PC-9 (cell line): Measurements from ENCODE around the gene KDM1A. TPM values are rescaled to one million over a fixed set of nuclear protein-coding genes. Genes with fewer than 3 reads are reported as not detected.
"Not testable (repeated sequence)": the region's sequence is repeated elsewhere in the genome, so short reads cannot be mapped to it uniquely, and the experiment has no call there.

Source experiments
- BruUV-seq: library from RNA; stranded (reverse); fragments of 400-500 nt; replicated peaks from 2 replicates; lab custom pipeline; 2021; lab: Mats Ljungman, UMichigan
- CTCF ChIA-PET: fragments of 300-600 bp; sonication (Branson Sonifier 250); formaldehyde crosslinking; loops from one replicate; lab custom pipeline; 2022; ENCODE audit warnings: antibody characterized with exemption; lab: Charles Lee
- POLR2A ChIA-PET: fragments of 300-600 bp; sonication (Branson Sonifier 250); formaldehyde crosslinking; loops from one replicate; lab custom pipeline; 2022; ENCODE audit warnings: antibody characterized with exemption; ENCODE audit not compliant: unreplicated experiment; lab: Charles Lee
- DNase-seq, 2 experiments: peaks; one replicate each; pipeline versions ENCODE4 v3.0.0 to v3.0.0-alpha.2; 2015 to 2022; ENCODE audit warnings: mixed read lengths in 1 of 2
- H2AFZ ChIP-seq: fragments of 200-600 bp; sonication (generic); 2 replicates; pipeline ENCODE4 v1.8.1; 2017; ENCODE audit warnings: antibody characterized with exemption
- H3F3A ChIP-seq: fragments of 200-600 bp; sonication (generic); 2 replicates; pipeline ENCODE4 v1.8.1; 2017; ENCODE audit warnings: antibody characterized with exemption, mild to moderate bottlenecking, low read depth; ENCODE audit not compliant: insufficient read depth
- H3K27ac ChIP-seq: fragments of 200-600 bp; sonication (generic); 2 replicates; pipeline ENCODE4 v1.6.1; 2016; ENCODE audit warnings: mixed run types
- H3K27me3 ChIP-seq: fragments of 200-600 bp; sonication (generic); 2 replicates; pipeline ENCODE4 v1.6.1; 2016; ENCODE audit warnings: low read depth, mixed run types; ENCODE audit not compliant: insufficient read depth
- H3K36me3 ChIP-seq: fragments of 200-600 bp; sonication (generic); 2 replicates; pipeline ENCODE4 v1.6.1; 2016; ENCODE audit warnings: low read depth, mixed run types
- H3K4me1 ChIP-seq: fragments of 200-600 bp; sonication (generic); replicated peaks from 2 replicates; pipeline ENCODE4 v1.6.1; 2016; ENCODE audit warnings: mixed run types; ENCODE audit not compliant: insufficient read depth
- H3K4me2 ChIP-seq: fragments of 200-600 bp; sonication (generic); 2 replicates; pipeline ENCODE4 v1.6.1; 2017; ENCODE audit warnings: mixed run types
- H3K4me3 ChIP-seq: fragments of 200-600 bp; sonication (generic); 2 replicates; pipeline ENCODE4 v1.6.1; 2016; ENCODE audit warnings: mixed run types
- H3K79me2 ChIP-seq: fragments of 200-600 bp; sonication (generic); 2 replicates; pipeline ENCODE4 v1.6.1; 2017; ENCODE audit warnings: low read depth, mixed run types
- H3K9me2 ChIP-seq: fragments of 200-600 bp; sonication (generic); 2 replicates; pipeline ENCODE4 v1.8.1; 2017; ENCODE audit warnings: mild to moderate bottlenecking; ENCODE audit not compliant: insufficient read depth
- H3K9me3 ChIP-seq: fragments of 200-600 bp; sonication (generic); 2 replicates; pipeline ENCODE4 v1.8.1; 2016; ENCODE audit warnings: low read depth; ENCODE audit not compliant: insufficient read depth
- H4K20me1 ChIP-seq: fragments of 200-600 bp; sonication (generic); 2 replicates; pipeline ENCODE4 v1.8.1; 2017; ENCODE audit not compliant: insufficient read depth
- CTCF ChIP-seq: fragments of 200-600 bp; sonication (generic); conservative IDR thresholded peaks from 2 replicates; pipeline ENCODE4 v1.6.1; 2017; ENCODE audit warnings: mixed run types, antibody characterized with exemption, mild to moderate bottlenecking, moderate library complexity
- EZH2 ChIP-seq: fragments of 200-600 bp; sonication (generic); IDR thresholded peaks from 2 replicates; pipeline ENCODE4 v1.8.0; 2017; ENCODE audit warnings: antibody characterized with exemption, low read depth
- intact Hi-C: fragments of 100-400 bp; cut with micrococcal nuclease; formaldehyde crosslinking; loops from one replicate; pipeline ENCODE4 v1.10.0; 2022; ENCODE audit not compliant: unreplicated experiment
- total RNA-seq: library from RNA; stranded (reverse); gene quantifications from 2 replicates; pipeline ENCODE4 v1.2.3, GENCODE V29; 2021

Gene KDM1A
- total RNA-seq, 1 experiment from 2014 or later: 213 TPM

- Histone ChIP-seq H2AFZ (no peak overlapping the region), H3K27ac (peak overlapping the region; percentile 49; the same call in 1 of the 2 replicates), H3K9me3 (no peaks in the 10 kb centered on the region), H3F3A (peaks cover 19% of the 10 kb centered on the region; the same call in 1 of the 2 replicates), H3K4me2 (peak overlapping the region; percentile 16; the same call in 1 of the 2 replicates), H3K4me1 (peaks cover 40% of the 10 kb centered on the region), H3K4me3 (no peak overlapping the region), H3K27me3 (no peaks in the 10 kb centered on the region), H4K20me1 (no peaks in the 10 kb centered on the region), H3K79me2 (peaks cover 9% of the 10 kb centered on the region; the same call in 1 of the 2 replicates), H3K36me3 (no peaks in the 10 kb centered on the region), H3K9me2 (no peaks in the 10 kb centered on the region)
- BruUV-seq: no TSS peak
- CTCF ChIA-PET: interaction anchor here (0.7 kb wide), 1 partner anchor 119 kb away, joined by 4 read pairs; no protein-coding TSS in a partner anchor
- DNase-seq: peak in 1 of 2 experiments; percentile 74
- intact Hi-C loops: loop anchor here (5.0 kb wide), 3 partner anchors 104 to 939 kb away; no protein-coding TSS in a partner anchor
- TF ChIP-seq CTCF (no peak), EZH2 (no peak)
- POLR2A ChIA-PET: interaction anchor here (0.6 kb wide), 1 partner anchor 32 kb away, joined by 4 read pairs; no protein-coding TSS in a partner anchor
These were observed 41.0 kb upstream of the KDM1A start for GRCh38 chr1:22978299-22978698.

- H4K20me1 ChIP-seq, intact Hi-C loops, BruUV-seq, H3K9me2 ChIP-seq, H3K4me2 ChIP-seq, H3K27ac ChIP-seq, H3K79me2 ChIP-seq, H3K36me3 ChIP-seq, H3K27me3 ChIP-seq, H3K4me3 ChIP-seq, H2AFZ ChIP-seq, CTCF ChIA-PET, H3K9me3 ChIP-seq, DNase-seq: not testable (repeated sequence)
- H3F3A ChIP-seq: peaks cover 19% of the 10 kb centered on the region; the same call in 1 of the 2 replicates
- H3K4me1 ChIP-seq: peaks cover 50% of the 10 kb centered on the region
- POLR2A ChIA-PET: interaction anchor here (0.6 kb wide), 2 partner anchors 40 to 364 kb away, joined by 9 to 13 read pairs; no protein-coding TSS in a partner anchor
These were observed 38.8 kb upstream of the KDM1A start for GRCh38 chr1:22980471-22980790.

GRCh38 chr1:22983944-22984343 is 35.3 kb upstream of the KDM1A start:
- H3F3A ChIP-seq: no peaks in the 10 kb centered on the region; the same call in 1 of the 2 replicates
- H3K9me2 ChIP-seq: no peaks in the 10 kb centered on the region
- peak in 1 of 2 experiments; percentile 55 for DNase-seq
- POLR2A ChIA-PET: no interaction called here
- H4K20me1 ChIP-seq: no peaks in the 10 kb centered on the region
- intact Hi-C loops: no loop called here
- CTCF ChIA-PET: no interaction called here
- no peaks in the 10 kb centered on the region for H3K9me3 ChIP-seq
- BruUV-seq: no TSS peak
- H2AFZ ChIP-seq: no peak overlapping the region
- H3K79me2 ChIP-seq: 0 out of 2 replicates have a peak, but pooled peaks cover 4% of the 10 kb centered on the region
- TF ChIP-seq CTCF: no peak
- no peaks in the 10 kb centered on the region for H3K36me3 ChIP-seq
- 0 out of 2 replicates have a peak overlapping the region, but pooled peaks have one; percentile 26 for H3K4me2 ChIP-seq
- H3K4me1 ChIP-seq: peaks cover 19% of the 10 kb centered on the region
- H3K4me3 ChIP-seq: no peak overlapping the region
- peak overlapping the region; percentile 32; the same call in 1 of the 2 replicates for H3K27ac ChIP-seq
- H3K27me3 ChIP-seq: no peaks in the 10 kb centered on the region

GRCh38 chr1:22992384-22992783 is 26.9 kb upstream of the KDM1A start:
- CTCF ChIA-PET, H3K4me3 ChIP-seq, BruUV-seq, DNase-seq, H3K4me2 ChIP-seq, H2AFZ ChIP-seq, H3K9me2 ChIP-seq, H4K20me1 ChIP-seq, H3K27ac ChIP-seq, H3K27me3 ChIP-seq, intact Hi-C loops: not testable (repeated sequence)
- POLR2A ChIA-PET: interaction anchor here (0.7 kb wide), 2 partner anchors 13 to 989 kb away, joined by 6 to 47 read pairs; no protein-coding TSS in a partner anchor
- Histone ChIP-seq H3K4me1 (peaks cover 15% of the 10 kb centered on the region), H3K36me3 (peaks cover 14% of the 10 kb centered on the region), H3K9me3 (peaks cover 13% of the 10 kb centered on the region; the same call in 1 of the 2 replicates), H3F3A (peaks cover 14% of the 10 kb centered on the region), H3K79me2 (peaks cover 15% of the 10 kb centered on the region; the same call in 1 of the 2 replicates)

- Histone ChIP-seq H3K79me2 (peaks cover 19% of the 10 kb centered on the region; the same call in 1 of the 2 replicates), H3K4me1 (peaks cover 25% of the 10 kb centered on the region), H3F3A (peaks cover 21% of the 10 kb centered on the region), H3K9me3 (peaks cover 13% of the 10 kb centered on the region; the same call in 1 of the 2 replicates), H3K36me3 (peaks cover 18% of the 10 kb centered on the region)
- POLR2A ChIA-PET, H3K9me2 ChIP-seq, CTCF ChIA-PET, BruUV-seq, DNase-seq, H3K4me3 ChIP-seq, H2AFZ ChIP-seq, H3K27me3 ChIP-seq, intact Hi-C loops, H3K4me2 ChIP-seq, H3K27ac ChIP-seq, H4K20me1 ChIP-seq: not testable (repeated sequence)
These were observed 26.0 kb upstream of the KDM1A start for GRCh38 chr1:22993220-22993795.
